ENCODE measurements around the gene POLR3H. TPM values are rescaled to one million over a fixed set of nuclear protein-coding genes. Genes with fewer than 3 reads are reported as not detected.

Gene POLR3H
- total and polyA plus RNA-seq, 2 of the 4 experiments (the other 2 are of a cell fraction) = 37.8 to 67.8 TPM

DNA sequence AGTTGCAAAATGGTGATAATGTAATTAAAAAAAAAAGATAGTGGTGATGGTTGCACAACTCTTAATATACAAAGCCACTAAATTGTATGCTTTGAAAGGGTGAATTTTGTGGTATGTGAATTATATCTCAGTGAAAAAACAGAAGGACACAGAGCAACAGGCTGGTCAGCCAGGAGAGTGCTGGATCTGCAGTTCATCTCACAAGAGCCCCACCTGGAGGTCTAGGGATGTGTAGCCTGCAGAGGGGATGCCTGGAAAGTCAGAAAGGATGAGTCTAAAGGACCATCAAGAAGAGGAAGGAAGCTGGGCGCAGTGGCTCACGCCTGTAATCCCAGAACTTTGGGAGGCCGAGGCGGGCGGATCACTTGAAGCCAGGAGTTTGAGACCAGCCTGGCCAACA, 9.0 kb downstream of the POLR3H start:
- Histone ChIP-seq H3K14ac (replicated peaks; ENCODE audit: low read depth, low read length) (no peak overlapping the region), H2AK9ac (replicated peaks; ENCODE audit: low read depth, low read length, poor library complexity) (no peak overlapping the region), H3K23ac (ENCODE audit: low read depth, low read length) (no peak overlapping the region), H3K4me1 (ENCODE audit: control insufficient read depth, insufficient read depth, low read length) (no peaks in the 10 kb centered on the region), H4K91ac (ENCODE audit: insufficient read depth, low read depth, low read length) (no peak overlapping the region), H4K5ac (ENCODE audit: low read depth, low read length) (no peak overlapping the region), H3K36me3 (ENCODE audit: control insufficient read depth, insufficient read depth, low read length) (peaks cover 51% of the 10 kb centered on the region), H4K20me1 (ENCODE audit: insufficient read depth, low read length) (peaks cover 53% of the 10 kb centered on the region), H3K9me1 (ENCODE audit: insufficient read depth, low read length) (0 out of 2 replicates have a peak, but pooled peaks cover 2% of the 10 kb centered on the region), H3K27me3 (ENCODE audit: control insufficient read depth, insufficient read depth, low read length) (no peaks in the 10 kb centered on the region), H3K9ac (ENCODE audit: low read depth, low read length) (no peak overlapping the region), H2BK120ac (ENCODE audit: low read depth, low read length) (no peak overlapping the region), H2AK5ac (ENCODE audit: low read depth, low read length) (no peak overlapping the region), H3K4ac (ENCODE audit: low read depth, low read length) (no peak overlapping the region), H2AFZ (replicated peaks; ENCODE audit: low read length, poor library complexity) (no peak overlapping the region), H2BK5ac (ENCODE audit: low read depth, low read length, poor library complexity, severe bottlenecking) (no peak overlapping the region), H3K79me1 (ENCODE audit: low read depth in 1 of 2, low read length in 2 of 2) (peaks cover 24 to 71% of the 10 kb centered on the region in 2 experiments), H3K27ac (ENCODE audit: insufficient read depth, low read length) (no peak overlapping the region), H3K4me2 (ENCODE audit: low read depth, low read length) (no peak overlapping the region), H2BK20ac (ENCODE audit: low read depth, low read length) (no peak overlapping the region), H3K18ac (ENCODE audit: low read depth, low read length) (no peak overlapping the region), H2BK15ac (ENCODE audit: low read depth, low read length) (no peak overlapping the region), H3K4me3 (ENCODE audit: insufficient read depth, low read depth, low read length) (no peak overlapping the region), H4K8ac (ENCODE audit: low read depth in 2 of 2, low read length in 2 of 2) (no peak overlapping the region), H3K56ac (ENCODE audit: extremely low read depth, insufficient read depth, low read length) (no peak overlapping the region), H3K9me3 (ENCODE audit: control insufficient read depth, insufficient read depth, low read length) (no peaks in the 10 kb centered on the region)
- POLR2A ChIA-PET (ENCODE audit: unreplicated experiment) = no interaction called here
- CTCF ChIA-PET = no interaction called here
- no peak for TF ChIP-seq SMC3 (IDR thresholded peaks at IDR 0.05; ENCODE audit: low read depth, low read length)
- TF ChIP-seq, protein P1, sequence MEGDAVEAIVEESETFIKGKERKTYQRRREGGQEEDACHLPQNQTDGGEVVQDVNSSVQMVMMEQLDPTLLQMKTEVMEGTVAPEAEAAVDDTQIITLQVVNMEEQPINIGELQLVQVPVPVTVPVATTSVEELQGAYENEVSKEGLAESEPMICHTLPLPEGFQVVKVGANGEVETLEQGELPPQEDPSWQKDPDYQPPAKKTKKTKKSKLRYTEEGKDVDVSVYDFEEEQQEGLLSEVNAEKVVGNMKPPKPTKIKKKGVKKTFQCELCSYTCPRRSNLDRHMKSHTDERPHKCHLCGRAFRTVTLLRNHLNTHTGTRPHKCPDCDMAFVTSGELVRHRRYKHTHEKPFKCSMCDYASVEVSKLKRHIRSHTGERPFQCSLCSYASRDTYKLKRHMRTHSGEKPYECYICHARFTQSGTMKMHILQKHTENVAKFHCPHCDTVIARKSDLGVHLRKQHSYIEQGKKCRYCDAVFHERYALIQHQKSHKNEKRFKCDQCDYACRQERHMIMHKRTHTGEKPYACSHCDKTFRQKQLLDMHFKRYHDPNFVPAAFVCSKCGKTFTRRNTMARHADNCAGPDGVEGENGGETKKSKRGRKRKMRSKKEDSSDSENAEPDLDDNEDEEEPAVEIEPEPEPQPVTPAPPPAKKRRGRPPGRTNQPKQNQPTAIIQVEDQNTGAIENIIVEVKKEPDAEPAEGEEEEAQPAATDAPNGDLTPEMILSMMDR (conservative IDR thresholded peaks at IDR 0.05; ENCODE audit: low read depth, low read length) = peak; percentile 25; the same call in 1 of the 2 replicates
- TF ChIP-seq NFE2L2 (IDR thresholded peaks at IDR 0.05; ENCODE audit: low read depth, low read length) = no peak
- no peak for TF ChIP-seq MAZ (IDR thresholded peaks at IDR 0.05; ENCODE audit: borderline replicate concordance, low read depth, low read length)
- no peak for TF ChIP-seq CHD1 (IDR thresholded peaks at IDR 0.05; ENCODE audit: low read depth, low read length)
- TF ChIP-seq FOS (IDR thresholded peaks at IDR 0.05; ENCODE audit: low read depth, low read length) = no peak
- TF ChIP-seq CEBPB (IDR thresholded peaks at IDR 0.05; ENCODE audit: low read depth, low read length) = peak; percentile 26; the same call in 1 of the 2 replicates
- in situ Hi-C loops (cut with MboI; ENCODE audit: low sequenced_read_pairs) (no loop called here), dilution Hi-C loops (cut with HindIII; ENCODE audit: low sequenced_read_pairs, unreplicated experiment) (no loop called here), intact Hi-C loops (cut with micrococcal nuclease) (no loop called here)
- no CpG with 5 or more reads among the region's 5 CpGs for WGBS, 2 experiments (ENCODE audit: extremely low coverage in 2 of 2, insufficient read length in 1 of 2)
- ATAC-seq (ENCODE audit: low read depth) (peak; percentile 50), DNase-seq (no peak)
- no TSS peak for BruUV-seq (replicated peaks)
